HEK293T (cell line): Measurements from ENCODE around the gene SEC11A.

Source experiments
- FOXK2 ChIP-seq: fragments of 450-650 bp; IDR thresholded peaks from 2 replicates; pipeline ENCODE4 v1.6.1; 2016; ENCODE audit warnings: mild to moderate bottlenecking
- FOXM1 ChIP-seq: fragments of 450-650 bp; IDR thresholded peaks from 2 replicates; pipeline ENCODE4 v1.6.1; 2017; ENCODE audit warnings: mild to moderate bottlenecking, borderline replicate concordance
- NFRKB ChIP-seq: fragments of 450-650 bp; IDR thresholded peaks from 2 replicates; pipeline ENCODE4 v1.6.1; 2016; ENCODE audit warnings: mild to moderate bottlenecking, moderate library complexity
- SUZ12 ChIP-seq: fragments of 450-650 bp; IDR thresholded peaks from 2 replicates; pipeline ENCODE4 v1.6.1; 2016; ENCODE audit warnings: mild to moderate bottlenecking
- TARDBP ChIP-seq: fragments of 450-650 bp; IDR thresholded peaks from 2 replicates; pipeline ENCODE4 v1.6.1; 2016

GRCh38 chr15:84734794-84735479 is 19.0 kb upstream of the SEC11A start:
- no peak for TF ChIP-seq NFRKB
- TF ChIP-seq FOXM1: no peak
- TF ChIP-seq SUZ12: no peak
- TF ChIP-seq FOXK2: no peak
- TF ChIP-seq TARDBP: no peak
